NCI-H187 treated with DMSO at 0.1 percent for 48 hours (cell line): ENCODE data around the gene PLCB2.

Experiments used
- DNase-seq: peaks from one replicate; lab custom pipeline; 2025; lab: John Stamatoyannopoulos, UW

PLCB2 gene

GRCh38 chr15:40269604-40270003 lies 38.1 kb downstream of the PLCB2 start:
- no peak for DNase-seq

DNA sequence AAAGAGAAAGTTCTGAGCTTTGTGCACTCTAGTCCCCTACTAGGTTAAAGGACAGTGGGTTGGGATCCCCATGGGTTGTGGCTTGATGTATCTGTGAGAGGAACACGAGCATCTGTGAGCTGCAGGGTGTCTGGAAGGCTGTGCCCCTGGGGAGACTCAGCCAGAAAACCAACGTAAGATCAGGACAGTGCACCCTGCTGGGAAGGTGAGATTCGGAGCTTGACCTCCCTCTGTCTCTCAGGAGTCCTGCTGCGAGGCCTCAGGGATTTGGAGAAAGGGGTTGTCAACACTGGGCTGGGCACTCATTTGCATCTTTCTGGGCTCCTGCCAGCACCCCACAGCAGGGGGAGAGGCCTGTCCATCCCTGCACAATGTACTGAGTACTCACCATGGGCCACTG lies 40.1 kb downstream of the PLCB2 start:
- DNase-seq: no peak

DNA sequence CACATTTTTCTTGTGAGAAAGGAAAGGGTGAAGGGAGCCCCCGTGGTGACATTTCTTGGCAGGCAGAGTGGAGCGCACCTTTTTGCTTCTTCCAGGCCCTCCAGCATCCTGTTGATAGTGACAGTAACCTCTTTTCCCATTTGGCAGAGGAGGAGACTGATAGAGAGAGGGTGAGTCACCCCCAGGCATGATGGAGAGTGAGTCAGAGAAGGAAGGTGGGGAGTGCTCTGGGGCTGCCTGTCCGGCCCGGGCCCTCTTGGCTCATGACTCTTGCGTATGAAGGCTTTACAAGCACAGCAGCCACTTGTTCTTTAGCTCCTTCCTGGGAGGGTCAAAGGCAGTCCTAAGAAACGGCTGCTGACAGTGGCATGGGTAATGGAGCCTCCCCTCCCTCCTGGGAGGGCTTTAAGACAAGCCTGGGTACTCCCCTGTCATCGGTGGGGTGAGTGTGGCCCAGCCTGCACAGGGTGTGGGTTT lies 40.9 kb downstream of the PLCB2 start:
- DNase-seq: no peak

GRCh38 chr15:40265875-40266274 lies 41.9 kb downstream of the PLCB2 start:
- no peak for DNase-seq

DNA sequence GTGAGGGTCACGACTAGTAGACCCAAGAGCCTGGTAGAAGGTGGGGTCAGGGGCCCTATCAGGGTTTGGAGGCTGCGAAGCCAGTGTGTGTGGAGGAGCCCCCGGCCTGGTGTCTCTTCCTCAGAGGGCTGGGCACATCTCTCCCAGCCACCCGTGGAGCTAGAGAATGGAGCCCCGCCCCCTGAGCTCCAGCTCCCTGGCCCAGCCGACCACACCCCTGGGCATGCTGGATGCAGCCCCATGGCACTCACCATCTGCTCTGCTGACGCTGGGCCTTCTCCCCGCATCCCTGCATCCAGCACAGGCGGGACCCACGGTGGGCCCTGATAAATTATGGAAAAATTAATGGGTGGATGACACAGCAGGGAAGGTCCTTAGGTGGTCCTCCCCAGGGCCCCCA lies 42.4 kb downstream of the PLCB2 start:
- DNase-seq: no peak

DNA sequence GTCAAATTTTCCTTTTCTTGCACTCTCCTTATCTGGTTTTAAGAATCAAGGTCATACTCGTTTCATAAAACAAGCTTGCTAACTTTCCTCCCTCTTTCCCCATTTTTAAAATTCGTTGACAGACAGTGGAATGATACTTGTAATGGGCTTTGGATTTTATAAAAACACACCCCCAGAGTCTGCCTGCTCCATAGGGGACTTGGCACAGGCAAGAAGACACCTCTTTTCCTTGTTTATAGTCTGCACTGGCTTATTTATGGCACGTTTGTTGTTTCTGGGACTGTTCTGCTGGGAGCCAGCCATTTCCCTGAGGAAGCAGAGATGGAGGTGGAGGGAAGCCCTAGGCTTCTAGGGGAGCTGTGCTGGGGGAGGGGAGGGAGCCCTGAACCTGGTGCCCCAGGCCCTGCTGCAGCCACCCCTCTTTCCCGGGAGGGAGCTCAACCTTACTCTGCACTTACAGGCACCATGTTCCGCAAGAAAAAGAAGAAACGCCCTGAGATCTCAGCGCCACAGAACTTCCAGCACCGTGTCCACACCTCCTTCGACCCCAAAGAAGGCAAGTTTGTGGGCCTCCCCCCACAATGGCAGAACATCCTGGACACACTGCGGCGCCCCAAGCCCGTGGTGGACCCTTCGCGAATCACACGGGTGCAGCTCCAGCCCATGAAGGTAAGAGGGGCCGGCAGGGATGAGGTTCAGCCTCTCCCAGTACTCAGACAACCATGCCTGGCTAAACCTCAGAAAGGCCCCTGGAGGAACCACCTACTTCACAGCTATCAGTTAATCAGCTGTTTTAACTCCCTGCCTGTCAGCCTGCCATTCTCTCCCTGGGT lies 43.2 kb downstream of the PLCB2 start:
- DNase-seq: no peak

DNA sequence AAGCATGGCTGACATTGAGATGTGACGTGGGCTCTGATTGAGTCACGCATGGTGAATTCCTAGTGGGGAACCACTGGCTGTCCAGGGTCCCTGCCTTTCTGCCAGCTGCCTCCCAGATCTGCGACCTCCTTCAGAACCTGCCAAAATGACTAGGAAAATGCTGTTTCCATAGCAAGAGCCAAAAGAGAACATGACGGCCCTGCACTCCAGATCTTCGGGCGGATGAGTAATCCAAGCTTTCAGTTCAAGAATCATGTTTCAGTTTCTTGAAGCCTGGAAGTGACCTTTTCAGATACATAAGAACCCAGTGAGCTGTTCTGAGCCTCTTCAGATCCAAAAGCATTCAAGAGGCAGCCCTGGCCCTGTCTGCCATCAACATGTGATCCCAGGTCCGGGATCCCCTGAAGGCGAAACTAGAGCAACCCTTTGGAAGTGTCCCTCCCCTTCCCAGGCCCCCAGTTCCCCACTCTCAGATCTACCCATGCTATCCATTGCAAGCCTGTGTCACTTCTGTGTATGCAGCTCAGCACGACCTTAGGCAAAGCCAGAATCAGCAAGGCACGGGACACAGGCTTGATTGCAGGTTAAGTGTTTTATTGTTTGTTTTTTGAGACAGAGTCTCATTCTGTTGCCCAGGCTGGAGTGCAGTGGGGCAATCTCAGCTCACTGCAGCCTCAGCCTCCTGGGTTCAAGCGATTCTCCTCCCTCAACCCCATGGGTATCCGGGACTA lies 44.5 kb downstream of the PLCB2 start:
- no peak for DNase-seq

GRCh38 chr15:40259021-40259420 lies 48.7 kb downstream of the PLCB2 start:
- DNase-seq: no peak

- DNase-seq: no peak
Measured at GRCh38 chr15:40258544-40258943, 49.2 kb downstream of the PLCB2 start.

- DNase-seq: no peak
Measured at GRCh38 chr15:40257656-40258450, 49.9 kb downstream of the PLCB2 start.

DNA sequence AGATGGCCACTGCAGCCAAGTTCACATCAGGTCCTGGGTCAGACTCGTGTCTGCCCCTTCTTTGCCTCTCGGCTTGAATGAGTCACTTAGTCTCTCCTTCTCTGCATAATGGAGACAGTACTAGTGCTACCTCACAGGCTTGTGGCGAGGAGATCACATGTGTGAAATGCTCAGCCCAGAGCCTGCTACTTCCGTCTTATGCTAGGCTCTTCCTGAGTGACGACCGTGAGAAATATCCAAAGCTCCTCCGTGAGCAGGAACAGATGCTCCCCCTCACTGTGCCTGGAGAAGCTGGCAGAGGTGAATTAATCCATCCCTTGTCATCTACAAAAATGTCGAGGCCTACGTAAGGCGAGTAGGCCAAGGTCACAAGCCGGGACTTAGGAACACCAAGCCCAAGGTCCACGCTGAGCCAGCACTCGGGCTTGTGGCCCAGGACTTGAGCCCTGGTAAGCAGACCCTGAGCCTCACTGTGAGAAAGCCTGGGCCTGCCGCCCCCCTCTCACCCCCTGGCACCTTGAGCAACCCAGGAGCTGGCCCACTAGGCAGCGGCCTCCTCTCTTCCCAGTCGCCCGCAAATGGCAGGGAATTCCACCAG lies 51.0 kb downstream of the PLCB2 start:
- no peak for DNase-seq

DNA sequence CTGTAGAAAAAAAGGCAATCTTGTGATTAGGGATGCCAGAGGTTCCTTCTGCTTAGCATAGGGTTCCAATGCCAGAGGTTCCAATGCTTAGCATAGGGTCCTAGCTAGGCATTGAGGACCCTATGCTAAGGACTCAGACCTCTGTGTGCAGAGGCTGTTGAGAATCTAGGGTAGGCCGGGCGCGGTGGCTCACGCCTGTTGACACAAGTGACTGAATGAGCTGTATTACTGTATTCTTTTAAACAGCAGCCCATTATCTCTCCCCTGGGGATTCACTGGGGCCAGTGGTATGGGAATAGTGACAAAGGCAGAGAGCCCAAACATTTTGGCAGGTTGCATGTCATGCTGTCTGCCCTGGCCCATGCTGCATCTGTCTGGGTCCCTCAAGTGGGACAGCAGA lies 52.7 kb downstream of the PLCB2 start:
- DNase-seq: no peak

DNA sequence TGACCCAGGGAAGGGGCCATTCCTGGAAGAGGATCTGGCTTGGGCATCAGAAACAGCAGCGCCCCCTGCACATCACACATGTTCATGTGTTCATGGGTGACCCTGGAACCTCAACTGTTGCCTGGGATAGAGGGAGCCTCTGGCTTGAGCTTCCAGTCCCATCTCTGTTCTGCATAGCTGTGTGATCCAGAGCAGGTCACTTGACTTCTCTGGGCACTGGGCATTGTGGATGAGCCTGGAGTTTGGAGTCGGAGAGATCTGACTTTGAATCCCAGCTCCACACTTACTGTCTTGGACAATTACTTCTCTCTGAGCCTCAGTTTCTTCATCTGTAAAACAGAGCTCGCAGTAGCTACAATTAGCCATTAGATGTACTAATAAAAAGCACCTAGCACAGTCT lies 53.3 kb downstream of the PLCB2 start:
- DNase-seq: no peak

DNA sequence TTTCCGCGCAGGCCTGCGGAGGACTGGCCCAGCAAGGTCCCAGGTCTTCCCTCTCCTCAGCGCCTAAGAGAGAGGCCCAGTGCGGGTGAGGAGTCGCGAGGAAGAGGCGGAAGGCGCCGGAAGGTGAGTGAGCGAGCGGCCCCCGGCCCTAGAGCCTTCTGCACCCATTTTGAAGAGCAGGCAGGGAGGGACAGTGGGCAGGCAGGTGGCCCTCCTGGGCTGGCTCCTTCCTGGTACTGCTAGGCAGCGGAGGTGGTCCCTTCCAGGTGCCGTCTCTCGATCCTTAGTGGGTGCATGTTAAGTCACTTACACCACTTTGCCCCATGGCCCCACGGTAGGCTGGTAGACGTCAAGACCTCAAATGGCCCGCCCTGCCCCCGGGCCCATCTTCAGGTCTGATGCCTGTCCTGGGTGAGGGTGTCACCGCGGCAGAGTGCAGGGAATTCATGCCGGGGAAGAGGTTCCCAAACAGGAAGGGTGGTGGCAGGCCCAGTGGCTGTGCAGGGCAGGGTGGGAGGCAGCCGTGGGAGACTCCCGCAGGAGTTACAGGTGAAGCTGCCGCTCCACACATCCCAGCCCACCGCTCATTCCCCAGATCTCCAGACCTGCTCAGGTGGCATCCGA lies 54.5 kb downstream of the PLCB2 start:
- DNase-seq: no peak

DNA sequence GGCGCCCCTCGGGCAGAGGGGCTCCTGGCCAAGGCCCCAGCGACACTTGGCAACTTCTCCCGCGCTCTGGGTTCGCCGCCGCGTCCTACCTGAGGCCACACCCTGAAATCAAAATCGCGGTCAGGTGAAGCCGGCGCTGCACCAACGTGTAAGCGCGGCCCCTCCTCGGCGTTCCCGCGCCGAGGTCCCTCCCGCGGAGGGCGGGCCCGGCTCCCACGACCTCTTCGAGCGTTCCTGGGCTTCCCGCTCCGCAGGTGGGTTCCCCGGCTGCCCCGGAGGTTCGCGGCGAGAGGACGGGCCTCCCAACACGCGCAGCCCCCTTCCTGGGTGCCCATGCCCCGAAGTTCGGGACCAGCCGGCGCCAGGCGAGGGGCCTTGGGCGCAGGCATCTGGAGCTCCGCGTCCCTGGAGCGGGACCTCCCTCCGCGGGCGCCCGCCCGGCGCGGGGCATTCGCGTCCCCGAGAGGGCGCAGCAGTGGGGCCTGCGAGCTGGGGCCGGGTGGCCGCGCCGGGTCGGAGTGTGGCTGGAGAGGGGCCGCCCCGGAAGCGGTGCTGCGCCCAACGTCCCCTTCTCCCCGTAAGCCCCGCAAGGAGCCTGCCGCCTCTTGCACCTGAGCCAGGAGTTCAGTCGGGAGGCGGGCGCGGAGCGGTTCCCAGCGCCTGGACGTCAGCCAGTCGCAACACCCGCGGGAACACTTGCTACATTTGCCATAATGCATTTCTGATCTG lies 55.1 kb downstream of the PLCB2 start:
- DNase-seq: no peak

DNA sequence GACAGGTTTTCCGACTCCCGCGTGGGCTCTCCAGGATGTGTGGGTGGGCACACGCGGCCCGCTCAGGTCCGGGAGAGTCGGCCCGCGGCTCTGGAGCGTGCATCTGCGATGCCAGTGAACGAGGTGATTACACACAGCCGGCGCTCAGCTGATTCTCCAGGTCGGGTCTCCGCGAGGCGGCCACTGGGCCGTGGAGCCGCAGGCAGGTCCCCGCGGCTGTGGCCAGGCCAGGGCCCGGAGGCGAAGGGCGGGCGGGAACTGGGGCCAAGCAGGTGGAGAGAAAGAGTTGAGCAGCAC lies 55.6 kb downstream of the PLCB2 start:
- no peak for DNase-seq

DNA sequence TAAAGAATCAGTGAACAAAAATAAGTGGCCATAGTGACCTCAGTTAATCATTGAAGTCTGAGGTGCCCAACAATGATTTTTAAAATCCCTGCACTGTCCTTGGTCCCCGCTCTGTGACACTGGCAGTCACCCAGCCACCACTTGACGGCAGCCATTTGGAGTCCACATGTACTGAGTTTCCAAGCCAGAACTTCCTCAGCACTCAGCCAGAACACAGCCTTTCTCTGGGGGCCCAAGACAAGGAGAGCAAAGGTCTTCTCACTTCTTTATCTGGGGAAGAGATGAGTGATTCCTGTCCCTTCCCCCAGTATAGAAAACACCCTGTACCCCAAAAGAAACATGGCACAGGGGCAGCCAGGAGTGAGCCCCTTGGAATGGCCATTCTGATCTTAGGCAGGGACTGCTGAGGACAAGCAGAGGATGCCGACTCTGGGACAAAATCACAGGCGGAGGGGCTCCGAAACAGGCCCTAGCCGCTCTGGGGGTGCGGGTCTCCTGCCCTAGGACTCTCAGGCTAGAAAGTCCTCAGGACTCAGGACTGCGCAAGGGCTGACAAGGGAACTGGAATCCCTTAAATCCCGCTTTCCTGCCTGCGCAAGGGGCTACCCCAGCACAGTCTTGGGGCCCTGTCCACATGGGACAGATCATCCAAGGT lies 56.1 kb downstream of the PLCB2 start:
- DNase-seq: no peak

- DNase-seq: no peak
Measured at GRCh38 chr15:40250771-40251483, 56.8 kb downstream of the PLCB2 start.

DNA sequence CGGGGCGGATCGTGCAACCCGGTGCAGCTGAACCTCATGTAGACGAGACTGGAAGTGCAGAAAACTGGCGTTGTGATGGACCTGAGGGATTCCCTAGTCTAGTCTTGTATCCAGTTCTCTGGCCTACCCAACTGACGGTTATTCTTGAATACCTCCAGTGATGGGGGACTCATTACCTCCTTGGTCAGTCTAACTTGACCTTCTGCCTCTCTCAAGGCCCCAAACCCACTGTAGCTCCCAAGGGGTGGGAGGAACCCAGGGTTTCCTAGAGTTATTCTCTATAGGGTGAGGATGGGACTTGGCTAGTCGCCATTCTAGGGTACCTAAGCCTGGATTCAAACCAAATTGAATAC lies 57.5 kb downstream of the PLCB2 start:
- no peak for DNase-seq
